Hepatocyte (in vitro differentiated cells): ENCODE measurements around the gene LCN1.

Experiments
- CTCF ChIP-seq: fragments of 200-600 bp; sonication (generic); IDR thresholded peaks from 2 replicates; pipeline ENCODE4 v1.5.1; 2016; ENCODE audit warnings: antibody characterized with exemption, mild to moderate bottlenecking; ENCODE audit not compliant: poor library complexity
- EZH2 ChIP-seq: fragments of 200-600 bp; sonication (generic); IDR thresholded peaks from 2 replicates; pipeline ENCODE4 v1.6.1; 2016; ENCODE audit warnings: antibody characterized with exemption, mild to moderate bottlenecking, borderline replicate concordance
- EZH2phosphoT487 ChIP-seq: fragments of 200-600 bp; sonication (generic); IDR thresholded peaks from one replicate; pipeline ENCODE4 v1.6.1; 2018; ENCODE audit warnings: antibody characterized with exemption, mild to moderate bottlenecking, low read depth, moderate library complexity; ENCODE audit not compliant: unreplicated experiment, severe bottlenecking

DNA sequence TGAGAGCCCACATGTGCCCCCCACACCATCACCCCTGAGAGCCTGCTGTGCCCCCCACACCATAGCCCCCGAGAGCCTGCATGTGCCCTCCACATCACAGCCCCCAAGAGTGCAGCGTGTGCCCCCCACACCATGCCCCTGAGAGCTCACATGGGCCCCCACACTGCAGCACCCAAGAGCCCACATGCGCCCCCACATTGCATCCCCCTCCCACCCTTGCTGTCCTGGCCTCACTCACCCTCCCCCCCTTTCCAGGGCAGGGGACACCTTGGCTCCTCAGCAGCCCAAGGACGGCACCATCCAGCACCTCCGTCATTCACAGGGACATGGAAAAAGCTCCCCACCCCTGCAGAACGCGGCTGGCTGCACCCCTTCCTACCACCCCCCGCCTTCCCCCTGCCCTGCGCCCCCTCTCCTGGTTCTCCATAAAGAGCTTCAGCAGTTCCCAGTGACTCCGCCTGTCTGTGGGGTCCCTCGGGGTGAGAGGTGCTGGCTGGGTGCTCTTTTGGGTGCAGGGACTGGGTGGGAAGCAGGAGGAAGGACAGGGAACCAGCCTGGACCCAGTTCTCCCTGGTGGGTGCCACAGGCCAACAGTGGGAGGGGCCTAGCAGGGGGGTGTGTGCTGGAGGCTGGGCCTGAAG lies 5.0 kb downstream of the LCN1 start:
- no peak for TF ChIP-seq CTCF
- no peak for TF ChIP-seq EZH2phosphoT487
- no peak for TF ChIP-seq EZH2
